Astrocyte of the cerebellum (primary cell): ENCODE measurements around the gene DSCAML1.

Source experiments
- DNase-seq: peaks from one replicate; pipeline ENCODE4 v3.0.0-alpha.2; 2011; ENCODE audit warnings: low read depth
- H3K4me3 ChIP-seq: 2 replicates; pipeline ENCODE4 v1.5.1; 2011; ENCODE audit warnings: mild to moderate bottlenecking, low read depth, low read length, moderate library complexity
- CTCF ChIP-seq: IDR thresholded peaks from 2 replicates; pipeline ENCODE4 v1.5.1; 2012; ENCODE audit warnings: low read length, low read depth, moderate library complexity, mild to moderate bottlenecking; ENCODE audit errors: missing control alignments
- in situ Hi-C: cut with HindIII; loops from 2 replicates; pipeline ENCODE4 v1.10.0; 2017; ENCODE audit warnings: low sequenced_read_pairs

The DSCAML1 gene

GRCh38 chr11:117418737-117419481, 378.1 kb downstream of the DSCAML1 start:
- in situ Hi-C loops = no loop called here
- DNase-seq = no peak
- no peak for TF ChIP-seq CTCF
- no peak overlapping the region for H3K4me3 ChIP-seq

- TF ChIP-seq CTCF = no peak
- DNase-seq = no peak
- in situ Hi-C loops = no loop called here
Observed at GRCh38 chr11:117417856-117418255, 379.2 kb downstream of the DSCAML1 start.

GRCh38 chr11:117417342-117417741, 379.7 kb downstream of the DSCAML1 start:
- DNase-seq = no peak
- in situ Hi-C loops = no loop called here
- TF ChIP-seq CTCF = no peak
- H3K4me3 ChIP-seq = no peak overlapping the region

More at GRCh38 chr11:117417856-117418255, 379.2 kb downstream of the DSCAML1 start:
- no peak overlapping the region for H3K4me3 ChIP-seq

GRCh38 chr11:117415358-117415896, 381.6 kb downstream of the DSCAML1 start:
- no peak for TF ChIP-seq CTCF
- in situ Hi-C loops = no loop called here
- no peak for DNase-seq
- H3K4me3 ChIP-seq = no peak overlapping the region

GRCh38 chr11:117414724-117415123, 382.3 kb downstream of the DSCAML1 start:
- TF ChIP-seq CTCF = no peak
- no peak for DNase-seq
- in situ Hi-C loops = no loop called here

GRCh38 chr11:117413616-117414015, 383.4 kb downstream of the DSCAML1 start:
- in situ Hi-C loops = no loop called here
- no peak for DNase-seq
- TF ChIP-seq CTCF = no peak
- no peak overlapping the region for H3K4me3 ChIP-seq

More at GRCh38 chr11:117414724-117415123, 382.3 kb downstream of the DSCAML1 start:
- no peak overlapping the region for H3K4me3 ChIP-seq
